Astrocyte of the spinal cord (primary cell): ENCODE results near the gene B3GNT3.
"Not testable (repeated sequence)": the region's sequence is repeated elsewhere in the genome, so short reads cannot be mapped to it uniquely, and the experiment has no call there.

Source experiments
- DNase-seq: peaks from one replicate; pipeline ENCODE4 v3.0.0; 2011; ENCODE audit warnings: low read depth, low spot score
- H3K4me3 ChIP-seq: 2 replicates; pipeline ENCODE4 v1.5.1; 2011; ENCODE audit warnings: low read depth, mild to moderate bottlenecking, low read length, moderate library complexity
- in situ Hi-C: cut with HindIII; loops from 2 replicates; pipeline ENCODE4 v1.10.0; 2017; ENCODE audit warnings: low sequenced_read_pairs
- TF ChIP-seq, protein P1 (sequence below): IDR thresholded peaks from 2 replicates; pipeline ENCODE4 v1.5.1; 2012; ENCODE audit warnings: low read depth, mild to moderate bottlenecking, low read length, inconsistent platforms

The B3GNT3 gene

GRCh38 chr19:17797424-17798201 is 2.7 kb downstream of the B3GNT3 start:
- no peak for DNase-seq

GRCh38 chr19:17798599-17798998 is 3.7 kb downstream of the B3GNT3 start:
- H3K4me3 ChIP-seq, in situ Hi-C loops, DNase-seq: not testable (repeated sequence)

More at GRCh38 chr19:17797424-17798201, 2.7 kb downstream of the B3GNT3 start:
- in situ Hi-C loops: no loop called here
- TF ChIP-seq, protein P1, sequence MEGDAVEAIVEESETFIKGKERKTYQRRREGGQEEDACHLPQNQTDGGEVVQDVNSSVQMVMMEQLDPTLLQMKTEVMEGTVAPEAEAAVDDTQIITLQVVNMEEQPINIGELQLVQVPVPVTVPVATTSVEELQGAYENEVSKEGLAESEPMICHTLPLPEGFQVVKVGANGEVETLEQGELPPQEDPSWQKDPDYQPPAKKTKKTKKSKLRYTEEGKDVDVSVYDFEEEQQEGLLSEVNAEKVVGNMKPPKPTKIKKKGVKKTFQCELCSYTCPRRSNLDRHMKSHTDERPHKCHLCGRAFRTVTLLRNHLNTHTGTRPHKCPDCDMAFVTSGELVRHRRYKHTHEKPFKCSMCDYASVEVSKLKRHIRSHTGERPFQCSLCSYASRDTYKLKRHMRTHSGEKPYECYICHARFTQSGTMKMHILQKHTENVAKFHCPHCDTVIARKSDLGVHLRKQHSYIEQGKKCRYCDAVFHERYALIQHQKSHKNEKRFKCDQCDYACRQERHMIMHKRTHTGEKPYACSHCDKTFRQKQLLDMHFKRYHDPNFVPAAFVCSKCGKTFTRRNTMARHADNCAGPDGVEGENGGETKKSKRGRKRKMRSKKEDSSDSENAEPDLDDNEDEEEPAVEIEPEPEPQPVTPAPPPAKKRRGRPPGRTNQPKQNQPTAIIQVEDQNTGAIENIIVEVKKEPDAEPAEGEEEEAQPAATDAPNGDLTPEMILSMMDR: no peak
- H3K4me3 ChIP-seq: no peak overlapping the region

GRCh38 chr19:17802137-17802858 is 7.4 kb downstream of the B3GNT3 start:
- in situ Hi-C loops: no loop called here
- TF ChIP-seq, protein P1: no peak
- no peak overlapping the region for H3K4me3 ChIP-seq
- DNase-seq: no peak

DNA sequence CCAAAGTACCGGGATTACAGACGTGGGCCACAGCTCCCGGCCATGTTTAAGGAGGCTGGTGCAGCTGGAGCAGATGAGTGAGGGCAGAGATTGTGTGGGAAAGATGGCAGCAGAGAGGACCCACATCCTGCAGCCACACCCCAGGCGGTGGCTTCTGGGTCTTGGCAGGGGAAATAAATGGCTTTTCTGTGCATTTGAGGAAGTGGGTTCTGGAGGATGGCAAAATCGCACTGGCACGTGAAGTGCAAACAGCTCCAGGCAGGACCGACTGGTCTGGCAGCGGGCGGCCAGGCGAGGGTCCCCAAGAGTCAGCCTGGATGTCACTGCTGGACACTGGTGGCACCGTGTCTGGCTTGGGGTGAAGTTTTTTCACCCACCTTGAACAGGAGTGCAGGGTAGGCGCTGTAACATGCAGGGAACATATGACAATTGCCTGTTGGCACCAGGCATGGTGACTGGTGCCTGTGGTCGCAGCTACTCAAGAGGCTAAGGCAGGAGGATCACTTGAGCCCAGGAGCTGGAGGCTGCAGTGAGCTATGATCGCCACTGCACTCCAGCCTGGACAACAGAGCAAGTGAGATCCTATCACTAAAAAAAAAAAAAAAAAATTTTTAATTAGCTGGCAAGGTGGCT is 8.4 kb downstream of the B3GNT3 start:
- no peak overlapping the region for H3K4me3 ChIP-seq
- DNase-seq: no peak
- TF ChIP-seq, protein P1: no peak
- in situ Hi-C loops: no loop called here

- H3K4me3 ChIP-seq: no peak overlapping the region
- no peak for DNase-seq
- in situ Hi-C loops: no loop called here
- TF ChIP-seq, protein P1: no peak
These were observed 10.5 kb downstream of the B3GNT3 start for GRCh38 chr19:17805427-17805826.

DNA sequence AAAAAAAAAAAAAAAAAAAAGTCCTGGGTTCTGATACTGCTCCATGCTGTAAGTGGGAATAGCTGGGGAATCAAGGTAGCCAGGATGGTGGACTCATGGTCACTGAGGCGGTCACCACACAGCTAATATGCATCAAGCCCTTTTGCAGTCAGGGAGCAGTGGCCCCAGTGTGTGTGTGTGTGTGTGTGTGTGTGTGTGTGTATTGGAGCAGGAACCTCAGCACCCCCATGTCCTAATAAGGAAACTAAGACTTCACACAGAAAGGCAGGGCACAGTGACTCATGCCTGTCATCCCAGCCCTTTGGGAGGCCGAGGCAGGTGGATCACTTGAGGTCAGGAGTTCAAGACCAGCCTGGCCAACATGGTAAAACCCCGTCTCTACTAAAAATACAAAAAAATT is 12.0 kb downstream of the B3GNT3 start:
- H3K4me3 ChIP-seq: no peak overlapping the region
- DNase-seq: no peak
- in situ Hi-C loops: no loop called here
- TF ChIP-seq, protein P1: no peak
